ENCODE results near the gene NUDT4B.
"Not testable (repeated sequence)": the region's sequence is repeated elsewhere in the genome, so short reads cannot be mapped to it uniquely, and the experiment has no call there.

The NUDT4B gene

GRCh38 chr1:148748563-148749334 is at the start of gene NUDT4B:
Gene NUDT4B, plus strand, starts transcription at chr1:148748774. Its CDS starts 179 bp downstream, at chr1:148748953.
- DNase-seq (ENCODE audit: low read depth in 1 of 2, low spot score in 1 of 2); in situ Hi-C loops (cut with HindIII; ENCODE audit: low pct_unique_long_range_greater_than_20kb, low sequenced_read_pairs): not testable (repeated sequence)

- in situ Hi-C loops (cut with HindIII; ENCODE audit: low pct_unique_long_range_greater_than_20kb, low sequenced_read_pairs); DNase-seq (ENCODE audit: low read depth in 1 of 2, low spot score in 1 of 2): not testable (repeated sequence)
Measured at GRCh38 chr1:148699357-148699756, 49.2 kb upstream of the NUDT4B start.

- DNase-seq (ENCODE audit: low read depth in 1 of 2, low spot score in 1 of 2); in situ Hi-C loops (cut with HindIII; ENCODE audit: low pct_unique_long_range_greater_than_20kb, low sequenced_read_pairs): not testable (repeated sequence)
Measured at GRCh38 chr1:148702242-148702641, 46.3 kb upstream of the NUDT4B start.

GRCh38 chr1:148703973-148704591 is 44.5 kb upstream of the NUDT4B start:
- in situ Hi-C loops (cut with HindIII; ENCODE audit: low pct_unique_long_range_greater_than_20kb, low sequenced_read_pairs); DNase-seq (ENCODE audit: low read depth in 1 of 2, low spot score in 1 of 2): not testable (repeated sequence)

- in situ Hi-C loops (cut with HindIII; ENCODE audit: low pct_unique_long_range_greater_than_20kb, low sequenced_read_pairs); DNase-seq (ENCODE audit: low read depth in 1 of 2, low spot score in 1 of 2): not testable (repeated sequence)
Measured at GRCh38 chr1:148705316-148705948, 43.1 kb upstream of the NUDT4B start.

GRCh38 chr1:148708779-148709333 is 39.7 kb upstream of the NUDT4B start:
- in situ Hi-C loops (cut with HindIII; ENCODE audit: low pct_unique_long_range_greater_than_20kb, low sequenced_read_pairs); DNase-seq (ENCODE audit: low read depth in 1 of 2, low spot score in 1 of 2): not testable (repeated sequence)

- DNase-seq (ENCODE audit: low read depth in 1 of 2, low spot score in 1 of 2); in situ Hi-C loops (cut with HindIII; ENCODE audit: low pct_unique_long_range_greater_than_20kb, low sequenced_read_pairs): not testable (repeated sequence)
Measured at GRCh38 chr1:148710772-148711523, 37.6 kb upstream of the NUDT4B start.

GRCh38 chr1:148712353-148712752 is 36.2 kb upstream of the NUDT4B start:
- DNase-seq (ENCODE audit: low read depth in 1 of 2, low spot score in 1 of 2); in situ Hi-C loops (cut with HindIII; ENCODE audit: low pct_unique_long_range_greater_than_20kb, low sequenced_read_pairs): not testable (repeated sequence)

GRCh38 chr1:148715518-148715917 is 33.1 kb upstream of the NUDT4B start:
- DNase-seq (ENCODE audit: low read depth in 1 of 2, low spot score in 1 of 2); in situ Hi-C loops (cut with HindIII; ENCODE audit: low pct_unique_long_range_greater_than_20kb, low sequenced_read_pairs): not testable (repeated sequence)

- DNase-seq (ENCODE audit: low read depth in 1 of 2, low spot score in 1 of 2); in situ Hi-C loops (cut with HindIII; ENCODE audit: low pct_unique_long_range_greater_than_20kb, low sequenced_read_pairs): not testable (repeated sequence)
Measured at GRCh38 chr1:148716966-148717520, 31.5 kb upstream of the NUDT4B start.

- in situ Hi-C loops (cut with HindIII; ENCODE audit: low pct_unique_long_range_greater_than_20kb, low sequenced_read_pairs); DNase-seq (ENCODE audit: low read depth in 1 of 2, low spot score in 1 of 2): not testable (repeated sequence)
Measured at GRCh38 chr1:148720918-148721317, 27.7 kb upstream of the NUDT4B start.

- DNase-seq (ENCODE audit: low read depth in 1 of 2, low spot score in 1 of 2); in situ Hi-C loops (cut with HindIII; ENCODE audit: low pct_unique_long_range_greater_than_20kb, low sequenced_read_pairs): not testable (repeated sequence)
Measured at GRCh38 chr1:148722758-148723157, 25.8 kb upstream of the NUDT4B start.

GRCh38 chr1:148723515-148723914 is 25.1 kb upstream of the NUDT4B start:
- DNase-seq (ENCODE audit: low read depth in 1 of 2, low spot score in 1 of 2); in situ Hi-C loops (cut with HindIII; ENCODE audit: low pct_unique_long_range_greater_than_20kb, low sequenced_read_pairs): not testable (repeated sequence)

- DNase-seq (ENCODE audit: low read depth in 1 of 2, low spot score in 1 of 2); in situ Hi-C loops (cut with HindIII; ENCODE audit: low pct_unique_long_range_greater_than_20kb, low sequenced_read_pairs): not testable (repeated sequence)
Measured at GRCh38 chr1:148724872-148725271, 23.7 kb upstream of the NUDT4B start.

GRCh38 chr1:148727862-148728261 is 20.7 kb upstream of the NUDT4B start:
- DNase-seq (ENCODE audit: low read depth in 1 of 2, low spot score in 1 of 2); in situ Hi-C loops (cut with HindIII; ENCODE audit: low pct_unique_long_range_greater_than_20kb, low sequenced_read_pairs): not testable (repeated sequence)

- DNase-seq (ENCODE audit: low read depth in 1 of 2, low spot score in 1 of 2); in situ Hi-C loops (cut with HindIII; ENCODE audit: low pct_unique_long_range_greater_than_20kb, low sequenced_read_pairs): not testable (repeated sequence)
Measured at GRCh38 chr1:148729128-148729527, 19.4 kb upstream of the NUDT4B start.

GRCh38 chr1:148729541-148729940 is 19.0 kb upstream of the NUDT4B start:
- in situ Hi-C loops (cut with HindIII; ENCODE audit: low pct_unique_long_range_greater_than_20kb, low sequenced_read_pairs); DNase-seq (ENCODE audit: low read depth in 1 of 2, low spot score in 1 of 2): not testable (repeated sequence)

All from T47D (cell line).